SIG-M5 (cell line): ENCODE measurements around the gene ORC3.

Source experiments
- DNase-seq: peaks from one replicate; lab custom pipeline; 2025; lab: John Stamatoyannopoulos, UW

ORC3 gene

DNA sequence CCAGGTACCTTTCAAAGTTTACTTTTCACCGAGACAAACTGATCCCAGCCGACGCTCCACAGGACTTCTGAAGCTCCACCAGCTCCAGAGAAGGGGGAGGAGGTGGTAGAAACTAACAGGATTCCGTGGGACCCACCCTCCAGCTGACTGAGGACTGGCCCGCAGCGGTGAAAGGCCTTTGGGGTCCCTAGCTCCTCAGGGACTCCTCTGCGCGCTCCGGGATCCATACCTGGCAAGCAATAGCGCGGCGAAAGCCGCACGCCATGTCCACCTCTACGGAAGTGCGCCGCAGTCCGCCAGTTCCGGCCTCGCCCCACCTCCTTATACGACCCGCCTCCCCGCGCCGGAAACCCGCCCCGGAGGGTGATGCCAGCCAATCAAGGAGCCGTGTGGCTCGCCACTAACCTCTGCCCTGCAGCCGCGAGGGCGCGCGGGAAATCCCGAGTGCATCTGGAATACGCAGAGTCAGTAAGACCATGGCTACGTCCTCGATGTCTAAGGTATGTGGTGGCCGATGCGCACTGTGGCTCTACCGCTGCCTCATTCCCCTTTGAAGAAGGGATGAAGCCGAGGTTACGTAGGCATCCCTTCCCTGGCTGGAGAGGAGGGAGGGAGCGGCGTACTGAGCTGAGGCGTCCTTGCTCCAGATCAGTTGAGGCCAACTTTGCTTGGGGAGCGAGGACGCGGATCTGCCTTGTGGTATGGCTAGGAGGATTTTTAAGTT is at the start of gene ORC3, which contains the start of gene RARS2:
Gene ORC3, plus strand, starts transcription at position 443 of the 724 bp plus-strand sequence. Its CDS starts 34 bp downstream, at position 477.
Gene RARS2, minus strand, starts transcription at position 295 of the 724 bp plus-strand sequence. Its CDS starts 30 bp downstream, at position 265.
- peak; percentile 29 for DNase-seq

DNA sequence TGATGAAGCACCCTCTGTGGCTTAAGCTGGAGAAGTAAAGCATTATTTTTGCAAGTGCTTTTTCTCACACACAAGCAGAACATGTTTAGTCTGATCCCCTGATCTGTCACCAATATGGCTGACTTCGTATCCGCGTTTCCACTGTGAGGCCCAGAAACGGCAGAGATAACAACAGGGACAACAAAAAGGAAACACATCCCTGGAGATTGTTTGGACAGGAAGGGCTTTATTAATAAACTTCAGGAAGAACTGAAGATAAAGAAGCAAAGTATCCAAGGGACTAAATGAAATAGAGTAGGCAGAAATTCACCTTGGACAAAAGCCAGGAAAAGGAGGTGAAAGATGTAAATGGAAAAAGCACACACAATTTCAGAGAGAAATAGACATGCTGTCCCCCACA is 49.4 kb upstream of the ORC3 start:
- no peak for DNase-seq

DNA sequence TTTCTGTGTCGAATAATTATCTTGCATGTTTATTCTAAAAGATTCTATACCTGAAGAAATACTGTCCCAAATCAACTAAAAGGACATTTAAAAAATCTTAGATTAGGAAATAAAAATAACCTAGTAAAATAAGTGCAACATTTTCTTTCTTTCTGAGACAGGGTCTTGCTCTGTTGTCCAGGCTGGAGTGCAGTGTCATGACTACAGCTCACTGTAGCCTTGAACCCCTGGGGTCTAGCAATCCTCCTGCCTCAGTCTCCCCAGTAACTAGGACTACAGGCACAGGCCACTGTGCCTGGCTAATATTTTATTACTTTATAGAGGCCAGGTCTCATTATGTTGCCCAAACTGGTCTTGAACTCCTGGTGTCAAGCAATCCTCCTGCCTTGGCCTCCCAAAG is 48.9 kb upstream of the ORC3 start:
- no peak for DNase-seq

DNA sequence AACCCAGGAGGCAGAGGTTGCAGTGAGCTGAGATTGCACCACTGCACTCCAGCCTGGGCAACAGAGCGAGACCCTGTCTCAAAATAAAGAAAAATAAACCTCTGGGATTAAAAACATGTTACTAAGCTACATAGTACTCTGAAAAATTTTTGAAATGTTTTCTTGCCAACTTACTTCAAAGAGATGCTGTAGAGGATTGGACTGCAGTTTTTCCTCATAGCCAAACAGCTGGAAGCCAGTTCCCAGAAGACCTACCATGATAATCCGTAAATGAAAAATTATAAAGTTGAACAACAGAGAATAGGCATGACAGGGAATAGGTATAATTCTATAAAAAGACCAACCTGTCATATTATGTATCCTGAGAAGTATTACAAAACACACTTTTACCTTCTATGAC is 48.2 kb upstream of the ORC3 start:
- no peak for DNase-seq

DNA sequence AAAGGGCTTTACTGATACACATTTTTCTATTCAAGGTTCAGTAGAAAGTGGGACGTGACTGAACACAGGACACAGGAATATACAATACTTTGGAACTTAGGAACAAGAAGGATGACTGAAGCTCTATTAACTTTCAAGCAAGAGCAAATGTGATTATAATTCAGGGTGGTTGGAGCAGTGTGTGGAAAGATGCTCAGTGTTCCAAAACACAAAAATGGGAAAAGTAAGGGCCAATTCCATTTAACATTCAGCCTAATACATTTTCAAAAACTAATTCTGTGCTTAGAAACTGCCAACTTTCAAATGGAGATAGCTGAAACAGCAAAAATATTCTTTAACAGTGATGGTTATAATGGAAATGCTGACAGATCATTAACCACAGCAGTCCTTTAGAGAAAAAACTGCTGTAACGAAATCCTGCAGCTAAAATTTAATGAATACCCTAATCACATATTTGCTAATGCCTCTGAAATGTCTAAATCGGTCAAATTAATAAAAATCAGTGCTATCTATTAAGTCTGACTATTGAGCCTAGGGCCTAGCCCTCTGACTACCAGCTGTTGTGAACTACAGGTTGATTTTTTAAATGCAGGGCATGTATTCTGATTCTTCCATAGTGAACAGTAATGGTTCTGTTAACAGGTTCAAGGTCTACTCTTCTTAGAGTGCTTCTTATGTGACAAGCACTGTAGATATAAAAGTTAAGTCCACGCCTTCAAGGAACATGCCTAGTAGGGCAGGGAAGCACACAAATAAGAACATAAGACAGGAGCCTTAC is 46.0 kb upstream of the ORC3 start:
- DNase-seq = no peak

DNA sequence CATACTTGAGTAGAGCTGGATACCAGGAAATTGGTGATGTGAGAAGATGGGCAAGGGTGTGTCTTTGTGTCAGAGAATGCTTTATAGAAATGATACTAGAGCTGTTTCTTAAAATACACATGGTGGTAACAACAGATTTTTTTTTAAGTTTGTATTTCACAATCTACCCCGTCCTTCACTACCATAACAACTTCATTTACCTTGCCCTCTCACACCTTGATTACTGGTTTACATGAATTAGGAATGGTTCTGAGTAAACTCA is 45.5 kb upstream of the ORC3 start:
- DNase-seq = no peak

DNA sequence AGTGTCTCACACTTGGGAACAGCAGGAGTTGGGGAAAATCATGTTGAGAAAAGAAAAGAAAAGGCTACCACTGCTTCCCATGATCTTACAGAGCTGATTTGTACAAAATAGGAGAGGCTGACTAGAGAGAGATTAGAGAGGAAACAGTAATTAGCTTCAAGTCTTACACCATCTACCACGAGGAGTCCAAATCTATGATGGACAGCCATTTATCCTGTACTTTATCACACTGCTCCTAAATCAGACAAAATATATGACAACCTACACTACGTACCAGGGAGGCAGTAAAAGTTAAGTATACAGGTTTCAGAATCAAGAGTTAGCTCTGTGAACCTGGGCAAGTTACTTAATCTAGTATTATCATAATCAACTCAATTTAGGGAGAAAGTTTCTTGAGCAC is 38.1 kb upstream of the ORC3 start:
- no peak for DNase-seq

DNA sequence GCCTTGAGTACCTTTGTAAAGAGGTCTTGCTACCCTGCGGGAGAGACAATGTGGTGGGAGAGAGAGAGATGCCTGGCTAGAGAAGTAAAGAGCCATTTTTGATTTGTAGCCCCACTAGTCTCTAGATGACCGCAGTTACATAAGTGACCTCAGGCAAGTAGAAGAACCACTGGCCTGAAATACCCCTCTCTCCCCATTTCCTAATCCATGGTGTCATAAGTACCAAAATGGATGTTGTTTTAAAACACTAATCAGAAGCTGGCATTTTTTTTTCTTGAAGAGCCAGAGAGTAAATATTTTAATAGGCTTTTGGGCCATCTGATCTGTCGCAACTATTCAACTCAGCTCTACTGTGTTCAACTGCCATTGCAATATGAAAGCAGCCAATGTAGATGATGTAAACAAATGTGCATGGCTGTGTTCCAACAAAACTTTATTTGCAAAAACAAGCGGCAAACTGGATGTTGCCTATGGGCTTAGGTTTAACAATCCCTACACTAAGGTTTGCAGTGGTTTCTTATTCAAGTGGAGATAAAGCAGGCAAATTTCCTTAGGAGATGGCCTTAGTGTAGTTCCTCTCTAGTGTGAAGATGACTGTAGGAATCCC is 36.7 kb upstream of the ORC3 start:
- DNase-seq = no peak

DNA sequence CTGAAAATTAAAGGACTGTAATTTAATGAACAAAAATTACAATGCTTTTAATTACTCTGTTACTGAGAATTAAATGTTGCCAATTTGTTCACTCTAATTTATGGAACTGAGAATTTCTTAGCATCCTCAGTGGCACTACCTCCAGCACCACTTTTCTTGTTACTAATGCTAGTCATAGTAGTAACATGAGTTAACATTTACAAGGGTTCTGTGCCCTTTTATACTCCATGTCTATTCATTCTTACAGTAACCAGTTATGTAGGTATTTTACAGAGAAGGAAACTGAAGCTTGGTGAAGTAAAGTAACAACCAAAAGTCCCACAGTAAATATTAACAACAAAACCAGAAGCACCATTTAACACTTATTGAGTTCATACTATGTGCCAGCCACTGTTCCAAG is 34.4 kb upstream of the ORC3 start:
- no peak for DNase-seq

DNA sequence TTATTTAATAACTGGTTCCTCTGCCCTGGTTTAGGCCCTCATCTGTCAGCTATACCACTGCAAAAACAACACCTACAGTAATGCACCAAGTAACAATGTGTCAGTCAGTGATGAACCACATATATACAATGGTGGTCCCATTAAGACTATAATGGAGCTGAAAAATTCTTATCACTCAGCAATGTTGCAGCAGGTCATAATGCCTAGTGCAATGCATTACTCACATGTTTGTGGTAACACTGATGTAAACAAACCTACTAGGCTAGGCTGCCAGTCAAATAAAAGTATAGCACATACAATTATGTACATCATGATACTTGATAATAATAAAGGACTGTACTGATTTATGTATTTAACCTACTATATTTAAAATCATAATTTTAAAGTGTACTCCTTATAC is 31.5 kb upstream of the ORC3 start:
- no peak for DNase-seq

DNA sequence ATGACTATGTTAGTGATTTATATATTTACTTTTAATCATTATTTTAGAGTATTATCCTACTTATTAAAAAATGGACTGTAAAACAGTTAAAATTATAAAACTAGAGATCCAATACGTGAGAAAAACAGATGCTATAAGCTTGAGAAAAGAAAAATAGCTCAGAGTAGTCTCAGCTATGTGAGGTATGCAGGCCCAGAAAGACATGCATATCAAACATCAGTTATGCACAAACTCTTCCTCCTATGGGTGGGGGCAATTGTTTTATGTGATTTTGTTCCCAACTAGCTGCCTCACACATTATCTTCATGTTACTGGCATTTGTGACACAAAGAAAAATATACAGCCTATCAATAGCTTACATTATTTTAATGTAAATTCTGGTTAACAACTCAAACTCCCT is 28.9 kb upstream of the ORC3 start:
- no peak for DNase-seq

DNA sequence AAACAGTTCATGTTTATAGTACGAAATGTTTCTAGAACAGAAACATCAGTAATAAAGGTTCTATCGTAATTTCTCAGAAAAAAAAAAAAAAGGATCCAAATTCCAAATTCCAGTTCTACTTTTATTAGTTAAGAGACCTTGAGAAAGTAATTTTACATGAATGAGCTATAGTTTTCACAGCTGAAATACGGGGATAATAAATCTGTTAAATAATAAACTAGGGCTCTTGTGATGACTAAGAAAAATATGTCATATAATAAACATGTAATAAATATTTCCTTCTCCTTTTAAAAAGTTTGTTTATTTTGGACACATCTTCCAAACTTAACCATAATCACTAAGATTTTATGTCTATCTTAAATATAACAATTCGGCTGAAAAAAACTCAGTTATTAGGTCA is 17.9 kb upstream of the ORC3 start:
- DNase-seq = no peak

DNA sequence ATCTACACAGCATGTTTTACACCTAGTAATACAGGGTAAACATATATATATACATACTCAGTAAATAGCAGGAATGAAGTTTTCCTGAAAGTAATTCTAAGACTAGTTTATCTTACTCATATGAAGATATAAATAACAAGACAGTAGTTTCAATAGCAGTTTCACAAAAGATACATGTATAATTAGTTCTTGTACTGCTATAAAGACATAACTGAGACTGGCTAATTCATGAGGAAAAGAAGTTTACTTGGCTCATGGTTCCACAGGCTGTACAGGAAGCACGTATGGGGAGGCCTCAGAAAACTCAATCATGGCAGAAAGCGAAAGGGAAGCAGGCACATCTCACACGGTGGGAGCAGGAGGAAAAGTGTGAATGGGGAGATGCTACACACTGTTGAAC is 17.1 kb upstream of the ORC3 start:
- DNase-seq = no peak

DNA sequence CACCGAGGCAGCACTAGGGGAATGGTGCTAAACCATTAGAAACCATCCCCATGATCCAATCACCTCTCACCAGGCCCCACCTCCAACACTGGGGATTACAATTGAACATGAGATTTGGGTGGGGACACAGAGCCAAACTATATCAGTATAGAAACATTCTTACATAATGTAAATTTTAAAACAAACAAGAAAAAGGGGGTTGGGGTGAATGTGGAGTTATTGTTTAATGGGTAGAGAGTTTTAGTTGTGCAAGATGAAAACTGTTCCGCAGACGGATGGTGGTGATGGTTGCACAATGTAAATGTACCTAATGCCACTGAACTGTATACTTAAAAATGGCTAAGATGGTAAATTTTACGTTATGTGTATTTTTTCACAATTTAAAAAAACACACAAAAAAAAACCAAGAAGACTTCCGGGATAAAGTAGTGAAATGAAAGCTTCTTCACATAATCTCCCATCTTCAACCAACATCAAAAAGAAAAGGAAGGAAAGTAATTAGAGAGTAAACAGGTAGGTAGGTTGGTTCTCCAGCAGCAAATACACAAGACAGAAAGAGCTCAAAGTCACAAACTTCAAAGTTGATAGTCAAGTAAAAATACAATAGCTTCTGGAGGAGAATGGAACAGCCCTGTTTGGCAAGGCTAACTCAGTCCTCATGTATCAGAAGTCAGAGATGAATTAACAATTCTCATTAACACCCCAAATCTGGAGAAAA is 16.5 kb upstream of the ORC3 start:
- no peak for DNase-seq

DNA sequence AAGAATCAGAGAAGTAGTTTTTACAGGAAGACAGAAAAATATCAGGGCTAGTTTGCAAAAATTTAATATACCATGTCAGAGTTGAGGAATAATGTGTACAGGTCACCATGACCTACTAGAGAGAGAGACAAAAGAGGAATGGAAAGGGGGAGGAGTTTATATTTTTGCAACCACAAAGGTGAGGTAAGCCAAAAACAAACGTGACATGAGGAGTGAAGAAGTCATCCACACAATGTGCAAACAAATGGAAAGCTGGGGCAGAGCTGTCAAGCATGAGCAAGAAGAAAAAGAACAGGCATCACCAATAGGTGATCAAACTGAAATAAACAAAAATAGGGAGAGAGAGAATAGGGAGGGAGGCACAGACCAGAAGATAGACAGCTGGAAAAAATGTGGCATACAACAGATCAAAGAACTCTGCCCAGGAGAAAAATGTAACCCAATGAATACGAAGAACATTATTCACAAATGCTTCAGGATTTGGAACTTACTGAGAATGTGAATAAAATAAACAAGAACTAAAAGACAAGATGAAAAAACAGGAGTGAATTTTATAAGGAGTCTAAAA is 15.6 kb upstream of the ORC3 start:
- DNase-seq = no peak

DNA sequence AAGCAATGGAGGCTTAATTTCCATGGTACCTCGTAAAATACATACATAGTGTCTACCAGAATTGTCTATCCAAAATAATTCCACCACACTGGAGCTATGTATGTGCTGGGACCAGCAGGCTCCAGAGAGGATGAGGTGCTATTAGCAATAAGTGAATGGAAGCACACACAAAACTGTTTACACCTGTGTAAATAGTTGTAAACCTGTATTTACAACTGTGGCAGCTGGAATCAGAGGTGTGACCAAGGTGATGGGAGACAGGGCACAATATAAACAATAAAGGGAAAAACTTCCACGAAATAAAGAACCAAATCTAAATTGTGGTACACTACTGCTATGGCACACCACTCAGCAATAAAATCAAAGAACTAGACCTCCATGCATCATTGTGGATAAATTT is 14.5 kb upstream of the ORC3 start:
- no peak for DNase-seq

DNA sequence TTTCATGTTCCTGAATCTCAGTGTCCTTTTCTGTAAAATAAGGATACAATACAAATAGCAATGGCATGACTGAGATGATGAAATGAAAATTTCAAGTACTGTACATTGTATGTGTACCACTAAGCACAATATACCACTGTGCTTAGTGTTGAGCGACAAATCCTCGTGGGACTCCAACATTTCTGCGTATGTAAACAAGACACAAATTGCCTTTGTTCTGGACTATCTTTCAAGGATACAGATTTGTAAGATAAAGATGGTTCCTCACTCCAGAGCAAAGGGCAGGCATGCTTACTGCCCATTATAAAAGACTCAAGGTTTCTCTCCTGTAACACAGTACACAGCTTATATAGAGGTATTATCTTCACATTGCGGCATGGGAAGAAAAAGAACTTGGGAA is 6.1 kb upstream of the ORC3 start:
- DNase-seq = no peak

DNA sequence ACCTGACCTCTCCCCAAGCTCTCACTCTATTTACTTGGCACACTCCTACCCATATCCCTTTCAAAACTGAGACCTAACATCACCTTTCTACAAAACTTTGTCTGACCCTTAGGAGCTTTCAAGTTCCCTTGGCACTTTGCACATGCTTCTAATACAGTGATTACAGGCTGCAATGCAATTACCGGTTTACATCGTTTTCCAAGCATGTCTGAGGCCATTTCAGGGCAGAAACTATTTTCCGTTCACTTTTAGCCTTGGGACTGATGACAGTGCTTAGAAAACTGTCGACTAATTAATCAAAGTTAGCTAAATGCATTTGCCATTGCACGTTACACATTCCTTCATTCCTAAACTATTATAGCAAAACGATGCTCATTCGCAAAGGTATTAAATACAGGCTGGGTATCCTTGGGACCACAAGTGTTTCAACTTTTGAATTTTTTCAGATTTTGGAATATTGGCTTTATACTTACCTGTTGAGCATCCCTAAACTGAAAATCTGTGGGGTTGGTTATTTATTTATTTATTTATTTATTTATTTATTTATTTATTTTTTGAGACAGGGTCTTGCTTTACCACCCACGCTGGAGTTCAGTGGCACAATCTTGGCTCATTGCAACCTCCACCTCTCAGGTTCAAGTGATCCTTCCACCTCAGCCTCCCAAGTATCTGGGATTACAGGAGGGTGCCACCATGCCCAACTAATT is 3.4 kb upstream of the ORC3 start:
- DNase-seq = no peak

DNA sequence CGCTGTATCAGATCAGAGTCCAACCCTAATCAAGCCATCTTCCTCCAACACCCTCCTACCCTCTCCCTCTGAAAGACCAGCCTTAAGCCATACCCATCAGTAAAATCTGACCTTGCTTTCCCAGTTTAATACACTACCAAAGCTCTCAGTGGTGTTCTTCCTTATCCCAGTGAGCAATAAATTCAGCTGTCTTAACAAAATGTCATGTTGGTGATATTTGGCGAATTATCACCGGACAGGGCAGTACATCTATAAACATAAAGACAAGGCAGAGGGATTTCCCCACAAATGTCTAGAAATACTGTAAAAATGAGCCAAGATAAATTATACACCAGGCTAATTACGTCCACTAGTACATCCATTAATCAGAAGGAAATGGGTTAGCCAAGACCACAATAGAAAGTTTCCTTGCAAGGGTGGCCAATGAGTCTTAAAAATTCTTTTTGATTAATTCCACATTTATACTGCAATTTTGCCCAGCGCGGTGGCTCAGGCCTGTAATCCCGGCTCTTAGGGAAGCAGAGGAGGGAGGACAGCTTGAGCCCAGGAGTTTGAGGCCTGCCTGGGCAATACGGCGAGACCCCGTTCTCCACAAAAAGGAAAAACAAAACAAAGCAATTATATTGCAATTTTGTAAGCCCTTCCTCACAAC is 1.1 kb upstream of the ORC3 start:
- no peak for DNase-seq

DNA sequence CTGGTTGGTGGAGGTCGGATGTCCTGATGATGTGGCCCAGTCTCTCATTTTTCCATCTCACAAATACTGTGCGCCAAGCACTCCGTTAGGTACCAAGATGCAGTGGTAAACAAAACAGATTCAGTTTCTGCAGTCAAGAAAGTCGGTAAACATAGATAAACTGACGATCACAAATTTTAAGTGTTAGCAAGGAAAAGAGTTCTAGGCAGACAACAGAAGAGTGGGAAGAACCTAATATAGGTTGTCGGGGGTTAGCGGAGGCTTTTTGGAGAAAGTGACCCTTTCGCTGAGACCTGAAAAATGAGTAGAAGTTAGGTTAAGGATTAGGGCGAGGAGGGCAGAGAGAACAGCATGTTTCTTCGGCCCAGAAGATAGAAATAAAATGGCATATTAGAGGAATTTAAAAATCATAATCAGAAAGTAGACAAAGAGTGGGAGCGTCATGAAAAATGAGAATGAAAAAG is 514 bp downstream of the ORC3 start:
- DNase-seq = no peak

DNA sequence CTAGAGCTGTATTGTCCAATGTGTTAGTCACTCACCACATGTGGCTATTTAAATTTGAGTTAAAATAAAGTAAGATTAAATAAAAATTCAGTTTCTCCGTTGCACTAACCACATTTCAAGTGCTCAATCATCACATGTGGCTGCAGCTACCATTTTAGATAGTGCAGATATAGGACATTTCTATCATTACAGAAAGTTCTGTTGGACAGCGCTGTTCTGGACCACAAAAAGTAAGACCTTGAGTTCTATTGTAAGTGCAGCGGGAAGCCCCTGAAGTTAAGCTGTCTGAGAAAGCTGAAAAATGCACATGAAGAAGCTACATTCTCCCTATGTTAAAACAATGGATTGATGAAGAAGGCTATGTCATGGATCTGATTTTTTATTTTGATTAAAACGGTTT is 1.1 kb downstream of the ORC3 start:
- no peak for DNase-seq
